SJCRH30 (cell line): ENCODE results near the gene CHRNA9. TPM values are rescaled to one million over a fixed set of nuclear protein-coding genes. Genes with fewer than 3 reads are reported as not detected.
A peak's percentile ranks its signal among the peaks of the same experiment; 100 is the strongest.
"Not testable (repeated sequence)": the region's sequence is repeated elsewhere in the genome, so short reads cannot be mapped to it uniquely, and the experiment has no call there.

ENCODE experiments used
- DNase-seq, 2 experiments: peaks; one replicate each; pipeline ENCODE4 v3.0.0-alpha.2; 2015 to 2020
- H3K27ac ChIP-seq: fragments of 250-450 bp; sonication (Bioruptor Pico); 2 replicates; pipeline ENCODE4 v1.5.1; 2020; ENCODE audit warnings: mild to moderate bottlenecking, moderate library complexity
- H3K27me3 ChIP-seq: fragments of 250-450 bp; sonication (Bioruptor Pico); 2 replicates; pipeline ENCODE4 v1.5.1; 2020; ENCODE audit warnings: mild to moderate bottlenecking, moderate library complexity
- H3K36me3 ChIP-seq: fragments of 250-450 bp; sonication (Bioruptor Pico); 2 replicates; pipeline ENCODE4 v1.5.1; 2020; ENCODE audit warnings: mild to moderate bottlenecking, moderate library complexity
- H3K4me1 ChIP-seq: fragments of 250-450 bp; sonication (Bioruptor Pico); 2 replicates; pipeline ENCODE4 v1.5.1; 2020; ENCODE audit warnings: mild to moderate bottlenecking, moderate library complexity
- H3K4me3 ChIP-seq: fragments of 250-450 bp; sonication (Bioruptor Pico); 2 replicates; pipeline ENCODE4 v1.5.1; 2020; ENCODE audit warnings: mild to moderate bottlenecking, moderate library complexity
- H3K9me3 ChIP-seq: fragments of 250-450 bp; sonication (Bioruptor Pico); replicated peaks from 2 replicates; pipeline ENCODE4 v1.5.1; 2020; ENCODE audit warnings: mild to moderate bottlenecking, moderate library complexity
- total RNA-seq: library from RNA; depleted of rRNA; stranded (reverse); fragments of >200 nt; shearing (Covaris generic); gene quantifications from 2 replicates; pipeline ENCODE4 v1.2.3, GENCODE V29; 2014; rRNA removed

The CHRNA9 gene
- total RNA-seq, result 0.08 and 0.51 TPM in 2 replicates

GRCh38 chr4:40334591-40335524 lies at the start of gene CHRNA9:
TSS of gene CHRNA9 (plus strand) at chr4:40335333. CDS start at chr4:40335468, 135 bp downstream.
- H3K9me3 ChIP-seq, result no peaks in the 10 kb centered on the region
- no peaks in the 10 kb centered on the region for H3K27me3 ChIP-seq
- H3K36me3 ChIP-seq, result no peaks in the 10 kb centered on the region
- peaks cover 12% of the 10 kb centered on the region; the same call in 1 of the 2 replicates for H3K4me1 ChIP-seq
- H3K4me3 ChIP-seq, result no peak within 1 kb of the TSS
- DNase-seq, result peak; percentile 35 to 58
- H3K27ac ChIP-seq, result no peak within 1 kb of the TSS

- Histone ChIP-seq H3K36me3 (no peaks in the 10 kb centered on the region), H3K4me1 (no peaks in the 10 kb centered on the region), H3K4me3 (no peak overlapping the region), H3K9me3 (no peaks in the 10 kb centered on the region), H3K27me3 (no peaks in the 10 kb centered on the region), H3K27ac (no peak overlapping the region)
- no peak for DNase-seq
Measured at GRCh38 chr4:40285692-40286091, 49.4 kb upstream of the CHRNA9 start.

DNA sequence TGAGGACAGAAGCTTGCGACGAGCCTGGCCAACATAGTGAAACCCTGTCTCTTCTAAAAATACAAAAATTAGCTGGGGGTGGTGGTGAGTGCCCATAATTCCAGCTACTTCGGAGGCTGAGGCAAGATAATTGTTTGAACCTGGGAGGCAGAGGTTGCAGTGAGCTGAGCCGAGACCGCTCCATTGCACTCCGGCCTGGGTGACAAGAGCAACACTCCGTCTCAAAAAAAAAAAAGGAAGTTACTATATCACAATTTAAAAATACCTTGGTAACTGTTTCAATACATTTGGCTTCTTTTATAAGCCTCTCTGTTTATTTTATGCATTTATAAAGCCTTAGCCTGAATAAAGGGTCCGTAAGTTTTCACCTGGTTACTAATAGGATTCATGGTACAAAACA lies 46.6 kb upstream of the CHRNA9 start:
- no peak overlapping the region for H3K4me3 ChIP-seq
- H3K4me1 ChIP-seq, result no peaks in the 10 kb centered on the region
- no peaks in the 10 kb centered on the region for H3K9me3 ChIP-seq
- no peak for DNase-seq
- no peak overlapping the region for H3K27ac ChIP-seq
- no peaks in the 10 kb centered on the region for H3K27me3 ChIP-seq
- H3K36me3 ChIP-seq, result no peaks in the 10 kb centered on the region

GRCh38 chr4:40289366-40290188 lies 45.6 kb upstream of the CHRNA9 start:
- H3K36me3 ChIP-seq, result no peaks in the 10 kb centered on the region
- no peaks in the 10 kb centered on the region for H3K27me3 ChIP-seq
- H3K9me3 ChIP-seq, result no peaks in the 10 kb centered on the region
- no peaks in the 10 kb centered on the region for H3K4me1 ChIP-seq
- H3K4me3 ChIP-seq, result no peak overlapping the region
- DNase-seq, result no peak
- no peak overlapping the region for H3K27ac ChIP-seq

GRCh38 chr4:40290611-40291186 lies 44.4 kb upstream of the CHRNA9 start:
- not testable (repeated sequence) for H3K36me3 ChIP-seq, H3K4me1 ChIP-seq, H3K4me3 ChIP-seq, H3K9me3 ChIP-seq, DNase-seq, H3K27ac ChIP-seq, H3K27me3 ChIP-seq

- Histone ChIP-seq H3K4me3 (no peak overlapping the region), H3K27ac (no peak overlapping the region), H3K36me3 (no peaks in the 10 kb centered on the region), H3K9me3 (no peaks in the 10 kb centered on the region), H3K27me3 (no peaks in the 10 kb centered on the region), H3K4me1 (no peaks in the 10 kb centered on the region)
- peak in 1 of 2 experiments; percentile 21 for DNase-seq
Measured at GRCh38 chr4:40292313-40292759, 42.8 kb upstream of the CHRNA9 start.

DNA sequence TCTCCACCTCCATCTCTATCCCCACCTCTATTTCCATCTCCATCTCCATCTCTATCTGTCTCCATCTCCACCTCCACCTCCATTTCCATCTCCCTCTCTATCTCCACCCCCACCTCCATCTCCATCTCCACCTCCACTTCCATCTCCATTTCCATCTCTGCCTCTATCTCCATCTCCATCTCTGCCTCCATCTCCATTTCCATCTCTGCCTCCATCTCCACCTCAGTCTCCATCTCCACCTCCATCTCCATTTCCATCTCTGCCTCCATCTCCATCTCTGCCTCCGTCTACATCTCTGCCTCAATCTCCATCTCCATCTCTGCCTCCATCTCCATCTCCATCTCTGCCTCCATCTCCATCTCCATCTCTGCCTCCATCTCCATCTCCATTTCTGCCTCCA lies 40.8 kb upstream of the CHRNA9 start:
- no peaks in the 10 kb centered on the region for H3K9me3 ChIP-seq
- DNase-seq, result no peak
- no peaks in the 10 kb centered on the region for H3K27me3 ChIP-seq
- no peak overlapping the region for H3K4me3 ChIP-seq
- H3K4me1 ChIP-seq, result no peaks in the 10 kb centered on the region
- no peak overlapping the region for H3K27ac ChIP-seq
- H3K36me3 ChIP-seq, result no peaks in the 10 kb centered on the region

DNA sequence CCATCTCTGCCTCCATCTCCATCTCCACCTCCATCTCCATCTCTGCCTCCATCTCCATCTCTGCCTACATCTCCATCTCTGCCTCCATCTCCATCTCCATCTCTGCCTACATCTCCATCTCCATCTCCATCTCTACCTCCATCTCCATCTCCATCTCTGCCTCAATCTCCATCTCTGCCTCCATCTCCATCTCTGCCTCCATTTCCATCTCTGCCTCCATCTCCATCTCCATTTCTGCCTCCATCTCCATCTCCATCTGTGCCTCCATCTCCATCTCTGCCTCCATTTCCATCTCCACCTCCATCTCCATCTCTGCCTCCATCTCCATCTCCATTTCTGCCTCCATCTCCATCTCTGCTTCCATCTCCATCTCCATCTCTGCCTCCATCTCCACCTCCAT lies 40.1 kb upstream of the CHRNA9 start:
- not testable (repeated sequence) for H3K4me3 ChIP-seq, H3K27me3 ChIP-seq, DNase-seq, H3K9me3 ChIP-seq, H3K27ac ChIP-seq, H3K36me3 ChIP-seq, H3K4me1 ChIP-seq

DNA sequence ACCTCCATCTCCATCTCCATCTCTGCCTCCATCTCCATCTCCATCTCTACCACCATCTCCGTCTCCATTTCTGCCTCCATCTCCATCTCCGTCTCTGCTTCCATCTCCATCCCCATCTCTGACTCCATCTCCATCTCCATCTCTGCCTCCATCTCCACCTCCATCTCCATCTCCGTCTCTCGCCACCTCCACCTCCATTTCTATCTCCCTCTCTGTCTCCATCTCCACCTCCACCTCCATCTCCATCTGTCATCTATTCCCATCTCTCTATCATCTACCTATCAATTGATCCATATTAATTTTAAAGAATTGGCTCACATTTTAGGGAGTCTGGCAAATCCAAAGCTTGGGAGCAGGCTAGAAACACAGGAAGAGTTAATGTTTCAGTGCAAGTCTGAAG lies 39.6 kb upstream of the CHRNA9 start:
- Histone ChIP-seq H3K36me3 (no peaks in the 10 kb centered on the region), H3K27ac (no peak overlapping the region), H3K27me3 (no peaks in the 10 kb centered on the region; the same call in 1 of the 2 replicates), H3K9me3 (no peaks in the 10 kb centered on the region), H3K4me1 (no peaks in the 10 kb centered on the region), H3K4me3 (no peak overlapping the region)
- no peak for DNase-seq

GRCh38 chr4:40299126-40299525 lies 36.0 kb upstream of the CHRNA9 start:
- DNase-seq, result no peak
- Histone ChIP-seq H3K36me3 (no peaks in the 10 kb centered on the region), H3K9me3 (no peaks in the 10 kb centered on the region), H3K4me3 (no peak overlapping the region), H3K27me3 (no peaks in the 10 kb centered on the region; the same call in 1 of the 2 replicates), H3K4me1 (peaks cover 7% of the 10 kb centered on the region; the same call in 1 of the 2 replicates), H3K27ac (no peak overlapping the region)

DNA sequence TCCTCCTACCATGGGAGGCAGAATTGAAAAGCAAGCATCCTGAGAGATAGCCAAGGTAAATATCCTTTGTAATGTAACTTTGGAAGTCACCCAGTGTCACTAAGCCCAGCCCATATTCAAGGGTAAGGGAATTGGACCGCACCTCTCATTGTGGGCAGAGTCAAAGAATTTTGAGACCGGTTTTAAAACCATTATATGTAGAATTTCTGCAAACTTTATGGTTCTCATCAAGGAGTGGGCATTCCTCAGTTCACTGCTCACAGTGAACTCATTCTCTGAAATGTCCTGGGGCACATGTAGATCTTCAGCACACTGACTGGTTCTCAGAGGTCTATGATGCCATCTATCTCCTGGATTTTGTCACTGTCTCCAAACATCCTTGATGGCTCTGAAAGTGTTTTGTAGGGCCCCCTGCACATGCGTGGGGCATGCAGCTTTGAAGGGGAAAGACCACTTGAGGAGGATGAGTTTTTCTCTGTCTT lies 35.3 kb upstream of the CHRNA9 start:
- no peak for DNase-seq
- no peak overlapping the region for H3K27ac ChIP-seq
- no peaks in the 10 kb centered on the region; the same call in 1 of the 2 replicates for H3K27me3 ChIP-seq
- H3K4me1 ChIP-seq, result peaks cover 7% of the 10 kb centered on the region; the same call in 1 of the 2 replicates
- no peaks in the 10 kb centered on the region for H3K36me3 ChIP-seq
- no peaks in the 10 kb centered on the region for H3K9me3 ChIP-seq
- H3K4me3 ChIP-seq, result no peak overlapping the region

GRCh38 chr4:40300371-40301162 lies 34.6 kb upstream of the CHRNA9 start:
- no peak overlapping the region for H3K4me3 ChIP-seq
- H3K4me1 ChIP-seq, result peaks cover 7% of the 10 kb centered on the region; the same call in 1 of the 2 replicates
- no peaks in the 10 kb centered on the region; the same call in 1 of the 2 replicates for H3K27me3 ChIP-seq
- H3K36me3 ChIP-seq, result no peaks in the 10 kb centered on the region
- no peak for DNase-seq
- no peak overlapping the region for H3K27ac ChIP-seq
- H3K9me3 ChIP-seq, result no peaks in the 10 kb centered on the region

- no peaks in the 10 kb centered on the region; the same call in 1 of the 2 replicates for H3K27me3 ChIP-seq
- peak; percentile 16 to 61 for DNase-seq
- no peaks in the 10 kb centered on the region for H3K9me3 ChIP-seq
- no peaks in the 10 kb centered on the region for H3K36me3 ChIP-seq
- H3K4me3 ChIP-seq, result no peak overlapping the region
- no peak overlapping the region for H3K27ac ChIP-seq
- peaks cover 7% of the 10 kb centered on the region; the same call in 1 of the 2 replicates for H3K4me1 ChIP-seq
Measured at GRCh38 chr4:40301603-40302002, 33.5 kb upstream of the CHRNA9 start.

DNA sequence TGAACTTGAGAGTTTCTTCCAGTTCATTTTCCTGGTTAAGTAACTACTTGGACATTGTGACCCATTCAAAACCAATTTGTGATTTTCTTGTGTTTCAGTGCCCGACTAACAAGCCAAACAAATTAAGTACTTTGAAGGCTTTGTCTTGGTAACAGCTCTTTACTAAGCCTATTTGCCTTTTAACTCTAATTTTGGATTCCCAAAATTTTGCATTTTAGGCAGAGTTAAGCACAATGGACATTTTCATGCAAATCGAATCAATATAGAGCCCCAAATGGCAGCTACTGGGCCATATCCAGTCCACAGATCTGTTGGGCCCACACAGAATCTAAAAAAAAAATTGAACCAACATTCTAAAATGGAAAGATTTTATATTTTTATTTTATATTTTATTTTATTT lies 31.4 kb upstream of the CHRNA9 start:
- no peak overlapping the region for H3K4me3 ChIP-seq

More for the DNA sequence above, 31.4 kb upstream of the CHRNA9 start:
- DNase-seq, result no peak
- Histone ChIP-seq H3K27me3 (no peaks in the 10 kb centered on the region; the same call in 1 of the 2 replicates), H3K4me1 (peaks cover 7% of the 10 kb centered on the region; the same call in 1 of the 2 replicates), H3K36me3 (no peaks in the 10 kb centered on the region), H3K9me3 (no peaks in the 10 kb centered on the region), H3K27ac (no peak overlapping the region)
